NT2/D1 (cell line): ENCODE data around the gene ADAMTS5.

Experiments
- SUZ12 ChIP-seq: IDR thresholded peaks from 2 replicates; pipeline ENCODE4 v1.6.1; 2011; ENCODE audit not compliant: insufficient read length, insufficient read depth; ENCODE audit errors: extremely low read depth
- YY1 ChIP-seq: IDR thresholded peaks from 2 replicates; pipeline ENCODE4 v1.6.1; 2011; ENCODE audit not compliant: insufficient read length, insufficient read depth
- ZNF274 ChIP-seq: IDR thresholded peaks from 2 replicates; pipeline ENCODE4 v1.6.1; 2011; ENCODE audit warnings: mild to moderate bottlenecking, low read depth, low read length

DNA sequence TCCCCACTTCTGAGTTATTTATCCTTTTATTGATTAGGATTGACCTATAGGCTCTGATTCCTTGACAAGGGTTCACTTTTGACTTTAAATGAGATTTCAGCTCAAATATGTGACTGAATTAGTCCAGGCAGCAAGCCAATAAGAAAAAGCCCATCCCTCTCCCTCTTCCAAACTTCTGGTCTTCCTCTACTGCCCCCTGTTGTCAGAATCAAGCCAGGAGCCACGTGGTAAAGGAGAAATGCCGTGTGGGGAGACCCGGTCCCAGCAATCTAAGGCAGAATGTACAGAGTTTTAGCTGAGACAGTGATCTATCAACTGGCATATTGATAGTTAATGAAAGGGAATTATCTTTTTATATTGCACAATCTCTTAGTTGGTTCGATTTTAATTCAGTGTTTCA lies 5.2 kb downstream of the ADAMTS5 start:
- no peak for TF ChIP-seq YY1
- TF ChIP-seq SUZ12: no peak
- no peak for TF ChIP-seq ZNF274
